GM12801 (cell line): ENCODE results near the gene RBM6.

Source experiments
- CTCF ChIP-seq: IDR thresholded peaks from one replicate; pipeline ENCODE4 v1.5.1; 2011; ENCODE audit warnings: control low read depth; ENCODE audit not compliant: insufficient read length; ENCODE audit errors: extremely low read depth

RBM6 gene

GRCh38 chr3:49928481-49929017 is 11.4 kb upstream of the RBM6 start:
- TF ChIP-seq CTCF = no peak

GRCh38 chr3:49929291-49930167 is 10.4 kb upstream of the RBM6 start, which contains the start of gene MON1A:
MON1A (minus strand) TSS chr3:49929811; CDS start chr3:49913346, 16,465 bp downstream.
- TF ChIP-seq CTCF = no peak

GRCh38 chr3:49930168-49930690 is 9.7 kb upstream of the RBM6 start:
- no peak for TF ChIP-seq CTCF

DNA sequence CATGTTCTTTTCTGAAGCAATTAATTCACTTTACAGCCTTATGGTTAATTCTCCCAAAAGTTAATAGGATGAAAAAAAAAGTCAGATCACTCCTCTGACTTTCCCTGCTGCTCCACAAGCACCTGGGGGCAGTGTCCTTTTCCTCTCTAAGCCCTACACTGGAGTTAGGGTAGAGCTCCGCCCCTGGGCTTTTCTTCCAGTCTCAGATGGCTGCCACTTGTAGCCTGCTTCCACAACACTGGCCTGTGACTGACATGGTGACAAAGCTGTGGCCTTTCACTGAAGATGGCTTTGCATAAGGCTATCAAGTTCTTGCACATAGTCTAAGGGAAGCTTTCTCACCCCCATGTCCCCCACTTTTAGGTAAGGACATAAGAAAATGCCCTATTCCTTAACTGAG is 9.0 kb upstream of the RBM6 start:
- no peak for TF ChIP-seq CTCF

DNA sequence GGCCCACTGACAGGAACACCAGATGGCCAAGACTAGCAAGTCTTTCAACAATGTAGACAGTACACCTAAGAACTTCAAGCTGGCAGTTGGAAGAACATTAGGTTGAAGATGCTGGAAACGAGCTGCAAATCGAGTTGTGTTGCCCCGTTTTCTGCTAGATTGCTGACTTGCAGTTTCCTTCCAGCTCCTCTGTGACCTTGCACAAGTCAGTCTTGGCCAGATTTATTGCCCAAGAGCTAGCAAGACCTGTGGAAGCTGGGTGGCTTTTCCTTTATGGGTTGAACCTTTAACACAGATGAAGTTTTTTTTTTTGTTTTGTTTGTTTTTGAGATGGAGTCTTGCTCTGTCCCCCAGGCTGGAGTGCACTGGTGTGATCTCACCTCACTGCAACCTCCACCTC is 2.9 kb upstream of the RBM6 start:
- no peak for TF ChIP-seq CTCF

DNA sequence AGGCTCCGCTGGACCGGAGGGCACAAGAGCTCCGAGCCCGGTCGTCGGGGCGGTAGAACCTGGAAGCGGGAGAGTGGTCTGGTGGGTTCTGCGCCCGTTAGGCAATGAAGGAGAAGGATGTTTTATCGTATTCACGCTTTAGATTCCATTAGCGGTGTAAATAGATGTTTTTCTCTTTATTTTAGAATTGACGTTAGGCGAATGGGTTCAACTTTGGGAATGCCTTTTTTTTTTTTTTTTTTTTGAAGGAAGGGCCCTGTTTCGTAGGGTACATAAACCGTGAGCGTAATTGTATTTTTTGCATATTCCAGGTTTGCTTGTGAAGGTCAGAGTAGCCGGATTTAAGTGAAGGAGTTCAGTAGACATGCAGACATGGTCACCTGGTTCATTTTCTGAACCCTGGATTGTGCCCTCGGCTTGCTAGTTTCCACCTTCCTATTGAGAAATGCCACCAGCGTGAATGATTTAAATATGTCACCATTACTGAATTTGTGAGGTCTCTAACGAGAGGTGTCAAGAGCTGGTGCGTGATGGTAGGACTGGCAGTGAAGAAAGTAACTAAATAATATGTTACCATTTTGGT is 808 bp downstream of the RBM6 start:
- no peak for TF ChIP-seq CTCF

DNA sequence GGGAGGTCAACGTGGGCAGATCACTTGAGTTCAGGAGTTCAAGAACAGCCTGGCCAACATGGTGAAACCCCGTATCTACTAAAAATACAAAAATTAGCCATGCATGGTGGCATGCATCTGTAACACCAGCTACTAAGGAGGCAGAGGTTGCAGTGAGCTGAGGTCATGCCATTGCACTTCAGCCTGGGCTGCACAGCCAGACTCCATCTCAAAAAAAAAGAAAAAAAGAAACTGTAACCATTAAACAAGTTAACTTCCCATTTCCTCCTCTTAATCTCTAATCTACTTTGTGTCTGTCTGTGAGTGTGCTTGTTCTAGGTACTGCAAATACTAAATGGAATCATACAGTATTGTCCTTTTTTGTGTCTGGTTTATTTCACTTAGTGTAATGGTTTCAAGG is 2.7 kb downstream of the RBM6 start:
- TF ChIP-seq CTCF = no peak
